SU-DHL-6 (cell line): ENCODE measurements around the gene OPRM1.

Experiments
- CTCF ChIP-seq: fragments of 200-600 bp; sonication (generic); IDR thresholded peaks from one replicate; pipeline ENCODE4 v1.5.1; 2017; ENCODE audit warnings: antibody characterized with exemption, mild to moderate bottlenecking, low read length, moderate library complexity; ENCODE audit not compliant: insufficient read depth, poor library complexity, severe bottlenecking
- EZH2phosphoT487 ChIP-seq: fragments of 200-600 bp; sonication (generic), shearing (Covaris generic); conservative IDR thresholded peaks from 2 replicates; pipeline ENCODE4 v1.6.1; 2018; ENCODE audit warnings: mild to moderate bottlenecking, antibody characterized with exemption, low read length, moderate library complexity, mixed read lengths

GRCh38 chr6:154096316-154096715 lies 57.3 kb downstream of the OPRM1 start:
- TF ChIP-seq CTCF = no peak
- no peak for TF ChIP-seq EZH2phosphoT487
